T-helper 9 cell (primary cell): ENCODE results near the gene ANO6.
"Not testable (repeated sequence)": the region's sequence is repeated elsewhere in the genome, so short reads cannot be mapped to it uniquely, and the experiment has no call there.

ENCODE experiments used
- DNase-seq: peaks from one replicate; pipeline ENCODE4 v3.0.0-alpha.2; 2020

The ANO6 gene

DNA sequence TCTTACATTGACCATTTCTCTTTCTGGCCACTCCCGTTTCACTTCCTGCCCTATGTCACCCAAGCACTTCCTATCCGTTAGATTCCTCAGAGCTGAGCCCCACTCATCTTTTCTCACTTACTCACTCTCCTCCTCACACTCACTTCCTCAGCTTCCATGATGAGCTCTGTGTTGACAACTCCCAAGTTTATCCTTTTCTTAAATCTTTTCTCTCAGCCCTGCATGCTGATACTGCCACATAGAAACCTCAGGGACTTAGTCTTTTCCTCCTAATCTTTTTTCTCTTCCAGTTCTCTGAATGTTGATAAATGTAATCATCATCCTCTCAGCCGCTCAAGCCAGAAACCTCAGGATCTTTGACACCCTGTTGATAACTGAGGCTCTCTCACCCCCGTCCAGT is 99.6 kb downstream of the ANO6 start:
- DNase-seq, result no peak

DNA sequence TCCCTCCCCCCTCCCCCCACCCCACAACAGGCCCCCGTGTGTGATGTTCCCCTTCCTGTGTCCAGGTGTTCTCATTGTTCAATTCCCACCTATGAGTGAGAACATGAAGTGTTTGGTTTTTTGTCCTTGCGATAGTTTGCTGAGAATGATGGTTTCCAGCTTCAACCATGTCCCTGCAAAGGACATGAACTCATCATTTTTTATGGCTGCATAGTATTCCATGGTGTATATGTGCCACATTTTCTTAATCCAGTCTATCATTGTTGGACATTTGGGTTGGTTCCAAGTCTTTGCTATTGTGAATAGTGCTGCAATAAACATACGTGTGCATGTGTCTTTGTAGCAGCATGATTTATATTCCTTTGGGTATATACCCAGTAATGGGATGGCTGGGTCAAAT is 101.4 kb downstream of the ANO6 start:
- DNase-seq, result not testable (repeated sequence)

DNA sequence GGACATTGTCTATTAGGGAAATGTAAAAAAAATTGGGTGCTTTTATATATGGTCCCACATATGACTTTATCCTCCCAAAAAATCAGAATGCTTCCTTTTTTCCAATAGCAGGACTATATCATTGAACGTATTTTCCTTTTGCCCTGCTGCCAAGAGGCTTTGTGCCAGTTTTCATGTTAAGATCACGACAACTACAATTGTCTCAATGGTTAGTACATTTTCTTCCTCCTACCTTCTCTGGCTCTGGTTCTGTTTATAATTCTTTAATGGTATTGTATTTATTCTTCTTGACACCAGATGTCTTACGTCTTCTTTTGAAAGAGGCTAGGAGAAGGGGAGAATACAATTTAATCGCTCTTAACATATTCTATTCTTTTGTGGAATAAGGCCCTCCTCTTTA is 106.9 kb downstream of the ANO6 start:
- no peak for DNase-seq

DNA sequence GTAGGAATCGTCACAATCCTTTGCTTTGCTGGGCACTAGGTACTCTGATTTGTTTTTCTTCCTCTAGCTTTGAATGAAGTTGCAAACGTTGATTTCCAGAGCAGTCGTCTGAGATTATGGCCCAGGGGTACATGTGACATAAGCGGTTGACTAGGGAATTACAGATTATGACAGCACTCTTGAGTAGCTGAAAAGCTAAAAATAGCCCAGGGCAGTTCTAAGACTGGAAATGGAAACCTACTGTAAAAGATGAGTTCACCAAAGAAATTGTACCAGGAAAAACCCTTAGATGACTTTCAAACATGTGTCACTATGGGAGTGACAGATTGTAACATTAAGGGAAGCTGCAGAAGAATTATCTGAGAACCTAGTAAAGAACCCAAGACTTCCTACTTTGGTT is 108.5 kb downstream of the ANO6 start:
- no peak for DNase-seq

DNA sequence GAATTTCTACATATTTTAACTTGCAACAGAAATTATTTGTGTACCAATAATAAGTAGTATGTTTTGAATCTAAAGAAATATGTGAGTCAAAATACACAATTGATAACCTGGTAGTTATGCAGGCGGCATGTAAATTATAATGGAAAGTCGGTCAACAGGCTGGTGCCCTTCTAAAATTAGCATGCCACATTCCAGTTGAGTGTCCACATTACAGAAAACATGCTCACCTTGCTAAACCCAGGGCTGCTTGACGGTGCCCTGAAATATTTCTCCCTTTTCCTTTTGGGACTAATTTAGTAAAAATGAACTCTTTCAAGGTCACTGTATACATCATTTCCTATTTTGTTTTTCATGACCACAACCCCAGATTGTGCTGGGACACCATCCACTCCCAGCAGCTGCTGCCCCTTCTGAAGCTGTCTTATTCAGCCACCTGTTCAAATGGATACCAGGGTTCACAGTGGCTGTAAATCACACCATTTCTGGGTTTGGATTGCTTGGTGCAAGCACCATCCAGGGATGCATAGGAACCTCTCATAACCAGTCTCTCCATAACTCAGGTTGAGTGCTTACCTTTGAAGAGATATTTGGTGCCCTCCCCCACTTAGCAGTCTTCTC is 110.6 kb downstream of the ANO6 start:
- DNase-seq, result no peak

DNA sequence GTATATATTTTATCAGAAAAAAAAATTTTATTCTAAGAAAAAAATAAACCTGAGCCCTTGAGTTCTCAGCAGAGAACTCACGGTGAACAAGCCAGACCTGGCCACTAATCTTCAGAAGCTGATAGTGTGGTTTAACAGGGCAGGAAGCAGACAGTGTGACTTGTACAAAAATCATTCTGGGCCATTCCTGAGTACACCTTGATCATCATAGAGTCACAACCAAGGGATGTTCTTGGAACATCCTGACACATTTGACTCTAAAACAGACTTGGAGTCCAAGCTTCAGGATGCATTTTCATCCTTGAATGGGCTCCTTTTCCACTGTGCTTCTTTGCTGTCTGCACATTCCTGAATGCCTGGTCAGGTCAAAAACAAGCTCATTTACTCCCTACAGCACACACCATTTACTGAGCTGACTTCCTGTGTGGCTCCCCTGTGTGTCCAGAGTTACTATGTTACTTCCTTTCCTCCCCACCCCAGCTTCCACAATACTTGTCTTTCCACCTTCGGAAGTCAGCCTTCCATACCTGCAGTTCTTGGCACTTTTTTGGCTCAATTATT is 112.0 kb downstream of the ANO6 start:
- DNase-seq, result no peak

DNA sequence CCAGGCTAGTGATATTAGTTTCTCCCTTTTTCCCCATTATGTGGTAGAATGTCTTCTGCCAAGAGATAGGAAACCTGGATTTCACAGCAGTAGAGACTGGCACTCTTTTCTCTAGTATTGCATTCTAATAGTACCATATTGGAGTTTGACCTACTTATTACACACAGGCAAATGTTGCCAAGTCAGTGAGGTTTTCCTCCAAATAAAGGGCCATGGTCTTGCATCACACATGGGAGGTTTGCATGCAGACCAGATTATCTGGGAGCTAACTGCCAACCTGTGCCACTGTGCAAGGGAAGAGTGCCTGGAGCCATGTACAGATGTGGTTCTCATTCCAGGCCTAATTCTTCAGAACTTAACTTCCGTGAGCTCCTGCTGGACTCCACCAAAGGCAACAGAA is 113.3 kb downstream of the ANO6 start:
- DNase-seq, result no peak

DNA sequence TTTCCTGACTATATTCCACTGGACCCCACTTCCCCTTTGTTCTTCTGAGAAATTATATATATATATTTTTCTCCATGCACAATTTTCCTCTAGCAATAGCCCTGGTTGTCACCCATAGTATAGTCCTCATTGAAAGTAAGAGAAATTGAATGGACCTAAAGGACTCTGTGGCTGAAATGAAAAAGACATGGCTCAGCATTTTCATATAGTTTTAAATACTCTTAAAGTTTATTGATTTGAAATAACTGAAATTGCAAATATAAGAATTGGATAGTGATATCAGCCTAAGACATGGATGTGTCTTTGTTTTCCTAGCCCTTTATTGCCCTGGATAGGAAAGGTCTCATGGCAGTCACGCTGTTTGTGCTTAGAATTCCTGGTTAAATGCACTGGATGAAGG is 113.8 kb downstream of the ANO6 start:
- DNase-seq, result no peak

DNA sequence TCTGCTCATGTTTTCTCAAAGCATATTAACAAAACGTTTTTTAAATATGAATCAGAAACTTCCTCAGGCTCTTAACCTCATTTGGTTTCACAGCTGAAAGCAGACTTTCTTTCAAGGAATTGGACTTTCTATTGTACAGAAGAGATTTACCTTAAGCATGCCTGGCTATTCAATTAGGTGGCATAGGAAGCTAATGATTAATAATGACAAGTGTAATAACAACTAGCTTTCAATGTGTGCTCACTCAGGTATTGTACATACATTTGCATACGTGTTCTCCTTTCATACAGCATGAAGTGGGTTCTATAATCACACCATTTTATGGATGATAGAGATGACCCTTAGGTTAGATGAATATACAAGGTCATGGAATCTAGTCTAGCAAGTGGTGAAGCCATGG is 115.7 kb downstream of the ANO6 start:
- no peak for DNase-seq

DNA sequence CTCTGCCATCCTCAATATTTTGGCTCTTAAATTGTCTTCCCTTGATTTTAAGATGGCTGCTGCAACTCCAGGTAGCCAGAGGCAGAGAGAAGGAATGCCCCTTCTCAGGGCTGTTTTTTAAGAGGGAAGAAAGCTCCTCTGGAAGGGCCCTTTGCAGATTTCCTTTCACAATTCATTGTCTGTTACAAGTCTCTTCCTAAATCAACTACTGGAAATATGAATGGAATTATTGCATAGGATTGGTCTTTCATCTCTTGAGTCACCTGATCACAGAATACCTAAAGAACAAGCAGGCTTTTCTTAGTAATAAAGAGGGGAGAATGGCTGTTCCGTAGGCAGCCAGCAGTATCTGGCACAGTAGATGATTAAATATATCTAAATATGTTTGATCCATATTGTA is 118.5 kb downstream of the ANO6 start:
- DNase-seq, result no peak

DNA sequence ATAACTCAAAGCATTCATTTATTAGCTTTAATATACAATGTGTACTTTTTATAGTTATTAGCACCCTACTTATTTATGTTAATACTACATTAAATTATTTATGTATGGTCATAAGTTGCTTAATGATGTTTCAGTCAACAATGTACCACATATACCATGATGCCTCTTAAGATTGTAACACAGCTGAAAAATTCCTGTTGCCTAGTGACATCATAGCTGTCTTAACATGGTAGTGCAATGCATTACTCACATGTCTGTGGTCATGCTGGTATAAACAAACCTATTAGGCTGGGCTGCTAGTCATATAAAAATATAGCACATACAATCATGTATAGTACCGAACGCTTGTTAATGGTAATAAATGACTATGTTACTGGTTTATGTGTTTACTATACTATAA is 120.4 kb downstream of the ANO6 start:
- no peak for DNase-seq

DNA sequence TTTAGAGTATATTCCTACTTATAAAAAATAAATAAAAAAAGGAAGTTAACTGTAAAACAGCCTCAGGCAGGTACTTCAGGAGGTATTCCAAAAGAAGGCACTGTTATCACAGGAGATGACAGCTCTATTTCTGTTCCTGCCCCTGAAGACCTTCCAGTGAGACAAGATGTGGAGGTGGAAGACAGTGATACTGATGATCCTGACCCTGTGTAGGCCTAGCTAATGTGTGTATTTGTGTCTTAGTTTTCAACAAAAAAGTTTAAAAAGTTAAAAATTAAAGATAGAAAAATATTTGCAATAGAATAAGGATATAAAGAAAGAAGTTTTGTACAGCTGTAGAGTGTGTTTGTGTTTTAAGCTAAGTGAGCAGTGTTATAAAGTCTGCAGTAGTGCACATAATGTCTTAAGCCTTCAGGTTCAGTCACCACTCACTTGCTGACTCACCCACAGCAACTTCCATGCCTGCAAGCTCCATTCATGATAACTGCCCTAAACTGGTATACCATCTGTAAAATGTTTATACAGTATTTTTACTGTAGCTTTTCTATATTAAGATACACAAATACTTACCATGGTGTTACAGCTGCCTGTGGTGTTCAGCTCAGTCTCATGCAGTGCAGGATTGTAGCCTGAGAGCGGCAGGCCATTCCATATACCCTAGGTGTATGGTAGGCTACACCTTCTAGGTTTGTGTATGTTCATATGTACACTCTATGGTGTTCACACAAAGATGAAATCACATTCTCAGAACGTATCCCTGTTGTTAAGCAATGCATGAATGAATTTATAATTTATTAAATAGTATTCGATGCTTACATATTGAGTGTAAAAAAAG is 121.1 kb downstream of the ANO6 start:
- no peak for DNase-seq

DNA sequence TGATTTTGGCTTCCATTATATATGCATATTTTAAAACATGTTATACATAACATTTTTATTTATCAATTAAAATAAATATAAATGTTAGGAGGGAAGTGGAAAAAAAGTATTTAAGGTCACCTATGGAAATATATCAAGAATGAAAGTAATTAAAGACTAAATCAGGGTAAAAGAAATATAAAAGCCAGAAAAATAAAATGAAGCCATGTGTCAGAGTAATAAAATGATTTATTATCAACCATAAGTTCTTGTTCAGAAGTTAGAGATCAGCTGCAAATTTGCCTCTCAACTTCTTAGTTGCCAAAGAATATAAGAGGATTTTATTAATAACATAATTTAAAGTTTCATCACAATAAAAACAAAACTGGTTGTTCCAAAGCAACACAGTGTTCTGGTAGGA is 121.9 kb downstream of the ANO6 start:
- no peak for DNase-seq

DNA sequence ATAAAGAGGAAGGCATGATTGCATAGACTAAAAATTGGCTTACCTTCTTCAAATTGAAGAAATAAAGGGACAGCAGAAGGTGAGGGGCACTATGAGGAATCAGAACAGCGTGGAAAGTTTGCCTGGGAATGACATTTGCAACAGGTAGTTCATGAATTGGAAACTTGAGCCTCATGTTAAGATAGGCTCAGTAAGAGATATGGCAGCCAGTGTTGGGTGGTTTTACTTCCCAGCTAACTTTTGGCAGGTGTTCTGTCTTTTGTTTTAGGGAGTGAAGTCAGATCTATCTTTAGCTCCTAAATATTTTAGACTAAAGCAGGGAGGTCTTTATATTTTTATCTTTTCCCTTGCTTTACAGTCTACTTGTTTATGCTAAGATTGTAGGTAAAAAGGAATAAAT is 122.4 kb downstream of the ANO6 start:
- DNase-seq, result no peak

DNA sequence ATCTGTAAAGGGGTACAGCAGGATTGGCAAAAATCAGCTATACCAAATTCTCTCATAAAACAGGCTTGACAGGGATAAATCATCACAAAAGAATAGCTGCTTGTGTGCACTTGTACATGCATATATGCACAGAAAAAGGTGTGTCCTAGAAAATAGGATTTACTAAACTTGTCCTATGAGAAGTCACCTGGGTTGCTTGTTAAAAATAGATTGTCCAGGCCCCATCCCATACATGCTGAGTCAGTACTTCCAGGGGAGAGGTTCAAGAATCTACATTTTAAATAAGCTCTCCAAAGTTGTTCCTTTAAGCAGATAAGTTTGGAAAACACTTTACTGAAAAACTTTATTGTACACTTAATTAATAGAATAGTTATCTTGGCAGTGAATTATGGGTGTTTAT is 123.1 kb downstream of the ANO6 start:
- DNase-seq, result no peak

DNA sequence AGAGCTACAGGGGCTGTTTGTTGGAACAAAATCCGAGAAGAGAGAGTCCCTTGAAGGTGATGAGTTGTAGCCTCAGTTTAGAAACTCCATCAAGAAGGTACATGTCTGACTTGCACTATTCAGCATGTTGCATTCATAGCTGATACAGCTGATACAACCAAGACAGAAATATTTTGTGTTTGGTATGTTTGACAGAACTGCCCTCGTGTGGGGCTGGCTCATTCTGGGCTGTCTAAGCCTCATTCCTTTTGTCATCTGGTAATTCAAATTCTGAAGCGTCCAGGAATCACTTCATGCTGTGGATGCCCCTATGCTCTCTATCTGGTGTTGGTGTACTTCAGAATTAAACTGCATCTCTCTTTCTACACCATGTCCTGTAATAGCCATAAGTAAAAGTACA is 126.3 kb downstream of the ANO6 start:
- no peak for DNase-seq

DNA sequence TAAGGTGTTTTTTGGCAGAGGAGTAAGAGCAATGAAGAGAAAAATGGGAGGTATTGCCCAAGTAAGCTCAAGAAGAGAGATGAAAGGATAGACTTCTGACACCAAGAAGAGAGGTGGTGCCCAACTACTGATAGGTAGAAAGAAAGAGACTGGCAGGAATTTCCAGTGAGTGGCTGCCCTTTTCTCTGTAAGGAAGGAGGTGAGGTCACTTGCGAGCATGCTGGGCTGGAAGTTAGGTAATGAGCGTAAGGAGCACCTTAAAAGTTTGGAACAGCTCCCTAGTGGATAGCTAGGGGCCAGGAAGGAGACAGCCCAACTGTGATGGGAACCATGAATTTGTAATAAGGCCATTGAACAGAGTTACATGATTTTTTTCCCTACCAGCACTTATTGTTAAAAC is 127.0 kb downstream of the ANO6 start:
- DNase-seq, result no peak

DNA sequence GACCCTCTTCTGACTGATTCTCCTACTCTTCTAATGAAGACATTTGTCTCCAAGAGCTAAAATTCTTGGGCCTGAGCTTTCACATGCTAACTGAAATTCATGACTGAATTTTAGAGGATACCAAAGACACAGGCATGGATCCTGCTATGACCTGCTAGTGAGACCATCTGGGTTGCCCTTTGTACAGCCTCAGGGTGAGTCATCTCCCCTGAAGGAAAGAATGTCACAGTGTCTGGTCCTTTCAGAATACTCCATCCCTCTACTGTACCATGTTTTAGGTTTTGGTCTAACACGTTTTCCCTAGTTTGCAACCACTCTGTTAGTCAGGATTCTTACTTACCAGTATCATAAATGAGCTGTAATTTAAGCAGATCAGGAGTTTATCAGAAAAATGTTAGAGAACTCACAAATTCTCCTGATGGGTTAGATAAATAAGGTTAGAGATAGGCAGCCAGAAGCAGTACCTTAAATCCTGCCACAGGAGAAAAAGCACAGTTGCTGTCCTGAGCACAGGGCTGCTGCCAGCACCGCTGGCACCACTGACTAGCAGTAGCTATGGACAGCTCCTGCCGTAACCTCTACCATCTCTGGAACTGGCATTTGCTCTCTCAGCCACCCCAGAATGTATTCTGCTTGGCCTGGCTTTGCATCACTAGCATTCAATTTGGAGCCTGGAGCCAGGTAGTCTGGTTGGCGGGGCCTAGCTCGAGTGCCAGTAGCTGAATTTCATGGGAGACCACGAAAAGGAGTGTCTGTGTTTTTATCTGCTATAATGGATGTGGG is 127.6 kb downstream of the ANO6 start:
- DNase-seq, result no peak

DNA sequence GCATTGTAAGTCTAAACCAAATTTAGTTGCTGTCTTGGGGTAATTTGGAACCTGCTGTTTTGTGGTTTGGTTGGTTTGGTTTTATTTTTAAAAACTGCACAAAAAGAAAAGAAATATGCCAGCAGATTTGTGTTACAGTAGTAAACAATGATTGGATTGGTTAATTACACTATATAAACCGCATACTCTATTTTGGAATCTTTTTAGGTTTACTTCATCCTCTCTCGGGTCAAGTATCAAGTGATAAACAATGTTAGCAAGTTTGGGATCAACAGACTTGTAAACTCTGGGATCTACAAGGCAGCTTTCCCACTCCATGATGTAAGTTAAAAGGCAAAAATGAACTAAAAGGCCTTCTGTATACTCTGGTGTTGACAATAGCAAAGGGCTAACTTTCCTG is 132.4 kb downstream of the ANO6 start:
- DNase-seq, result no peak

DNA sequence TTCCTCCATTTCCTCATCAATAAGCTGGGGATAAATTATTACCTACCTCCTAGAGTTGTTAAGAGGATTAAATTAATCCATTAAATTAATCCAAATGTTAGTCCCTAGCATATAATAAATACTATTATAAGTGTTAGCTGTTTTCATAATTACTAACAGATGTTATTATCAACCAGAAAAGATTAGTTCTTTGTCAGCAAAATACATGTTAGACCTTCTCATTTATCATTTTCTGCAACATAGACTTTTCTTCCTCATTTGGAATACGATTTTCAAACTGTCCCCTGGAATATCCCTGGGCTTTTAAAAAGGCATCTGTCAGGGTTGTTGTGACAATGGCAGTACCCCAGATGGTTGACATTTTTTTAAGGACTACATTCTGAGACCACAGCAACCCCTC is 133.1 kb downstream of the ANO6 start:
- no peak for DNase-seq

DNA sequence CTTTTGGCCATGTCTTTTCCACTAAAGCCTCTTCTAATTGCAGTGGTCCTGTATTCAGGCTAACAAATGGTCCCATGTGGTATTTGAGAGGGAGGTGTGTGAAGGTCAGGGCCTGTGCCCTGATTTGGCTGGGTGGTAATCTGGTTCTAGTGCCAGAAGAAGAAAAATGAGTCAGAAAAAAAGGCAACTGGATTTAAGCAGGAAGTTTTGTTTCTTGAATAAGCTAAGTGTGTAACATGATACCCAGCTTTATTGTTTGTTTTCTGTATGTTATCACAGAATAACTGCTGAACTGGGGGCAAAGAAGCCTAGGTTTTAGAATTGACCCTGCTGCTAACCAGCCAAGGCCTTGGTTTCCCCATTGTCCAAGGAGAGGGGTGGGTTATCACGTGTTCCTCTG is 134.0 kb downstream of the ANO6 start:
- DNase-seq, result no peak

DNA sequence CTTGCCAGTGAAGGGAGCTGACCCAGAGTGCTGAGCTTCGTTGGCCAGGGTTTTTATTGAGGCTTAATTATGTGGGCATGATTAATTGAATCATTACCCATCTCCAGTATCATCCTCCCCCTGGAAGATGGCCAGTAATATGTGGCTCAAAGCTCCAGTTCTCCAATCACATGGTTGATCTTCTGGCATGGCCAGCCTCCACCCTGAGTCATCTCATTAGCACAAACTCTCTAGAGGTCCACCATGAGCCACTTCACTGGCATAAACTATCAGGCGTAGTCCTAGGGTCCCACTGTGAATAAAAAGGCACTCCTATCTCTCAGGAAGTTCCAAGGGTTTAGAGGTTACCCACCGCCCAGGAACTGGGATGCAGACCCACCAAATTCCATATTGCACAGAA is 135.0 kb downstream of the ANO6 start:
- no peak for DNase-seq

DNA sequence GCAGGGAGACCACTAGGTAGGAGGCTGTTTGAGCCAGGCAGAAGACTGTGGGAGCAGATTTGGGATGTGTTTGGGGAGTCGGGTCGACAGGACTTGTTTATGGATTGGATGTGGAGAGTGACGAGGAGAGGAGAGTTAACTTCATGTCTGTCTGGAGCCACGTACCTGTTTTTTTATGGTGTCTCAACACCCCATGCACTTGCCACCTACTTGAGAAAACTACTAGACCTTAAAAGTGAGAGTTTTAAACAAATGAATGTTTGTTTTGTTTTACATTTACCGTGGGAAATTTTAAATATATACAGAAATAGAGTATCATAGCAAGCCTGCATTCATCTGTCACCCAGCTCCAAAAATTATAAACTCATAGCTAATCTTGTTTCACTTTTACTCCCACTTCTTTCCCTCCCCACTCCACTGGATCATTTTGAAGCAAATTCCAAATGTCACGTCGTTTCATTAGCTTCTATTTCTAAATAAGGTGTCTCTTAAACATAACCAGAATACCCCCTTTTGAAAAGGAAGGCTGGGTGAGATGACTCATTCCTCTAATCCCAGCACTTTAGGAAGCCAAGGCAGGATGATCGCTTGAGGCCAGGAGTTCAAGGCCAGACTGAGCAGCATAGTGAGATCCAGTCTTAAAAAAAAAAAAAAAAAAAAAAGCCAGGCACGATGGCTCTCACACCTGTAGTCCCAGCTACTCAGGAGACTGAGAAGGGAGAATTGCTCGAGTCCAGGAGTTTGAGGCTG is 136.2 kb downstream of the ANO6 start:
- DNase-seq, result no peak
